Right lobe of liver (tissue), 4 donors: ENCODE data around the gene FGF16.

Experiments
- POLR2A ChIP-seq: fragments of 450-650 bp; IDR thresholded peaks from one replicate; pipeline ENCODE4 v1.6.1; 2017; ENCODE audit warnings: antibody characterized with exemption, mild to moderate bottlenecking
- TF ChIP-seq, protein P1 (sequence below), 4 donors: fragments of 200-600 bp in 3 of 4; fragments of 450-650 bp in 1 of 4; IDR thresholded peaks; one replicate each; pipeline versions ENCODE4 v1.5.1 to v1.8.0; 2016 to 2022; ENCODE audit warnings: antibody characterized with exemption in 4 of 4, mild to moderate bottlenecking in 2 of 4
- donor health status: DM: no; HTN: no; CAD: no.
- donor health status: DM: no; HTN: no; CAD: no.
- donor health status: DM: no; HTN: yes; CAD: no.

DNA sequence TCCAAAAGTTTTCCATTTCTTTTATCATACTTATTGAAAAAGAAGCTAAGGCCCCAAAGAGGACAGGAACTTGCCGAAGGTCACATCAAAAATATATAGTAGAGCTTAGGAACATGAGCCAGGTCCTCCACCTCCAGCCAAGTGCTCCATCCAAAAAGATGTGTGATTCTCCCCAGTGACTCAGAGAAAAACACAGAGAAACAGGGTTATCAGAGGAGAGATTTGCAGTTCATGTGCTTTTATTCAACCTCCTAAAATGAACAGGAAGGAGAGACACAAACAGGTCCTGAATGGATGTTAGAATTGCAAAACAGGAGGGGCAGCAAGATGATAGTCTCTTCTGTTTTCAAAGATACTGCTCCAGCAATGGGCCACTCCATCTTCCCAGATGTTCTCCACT is 19.6 kb upstream of the FGF16 start:
- TF ChIP-seq, protein P1, sequence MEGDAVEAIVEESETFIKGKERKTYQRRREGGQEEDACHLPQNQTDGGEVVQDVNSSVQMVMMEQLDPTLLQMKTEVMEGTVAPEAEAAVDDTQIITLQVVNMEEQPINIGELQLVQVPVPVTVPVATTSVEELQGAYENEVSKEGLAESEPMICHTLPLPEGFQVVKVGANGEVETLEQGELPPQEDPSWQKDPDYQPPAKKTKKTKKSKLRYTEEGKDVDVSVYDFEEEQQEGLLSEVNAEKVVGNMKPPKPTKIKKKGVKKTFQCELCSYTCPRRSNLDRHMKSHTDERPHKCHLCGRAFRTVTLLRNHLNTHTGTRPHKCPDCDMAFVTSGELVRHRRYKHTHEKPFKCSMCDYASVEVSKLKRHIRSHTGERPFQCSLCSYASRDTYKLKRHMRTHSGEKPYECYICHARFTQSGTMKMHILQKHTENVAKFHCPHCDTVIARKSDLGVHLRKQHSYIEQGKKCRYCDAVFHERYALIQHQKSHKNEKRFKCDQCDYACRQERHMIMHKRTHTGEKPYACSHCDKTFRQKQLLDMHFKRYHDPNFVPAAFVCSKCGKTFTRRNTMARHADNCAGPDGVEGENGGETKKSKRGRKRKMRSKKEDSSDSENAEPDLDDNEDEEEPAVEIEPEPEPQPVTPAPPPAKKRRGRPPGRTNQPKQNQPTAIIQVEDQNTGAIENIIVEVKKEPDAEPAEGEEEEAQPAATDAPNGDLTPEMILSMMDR (IDR thresholded peaks at IDR 0.05), result no peak
- no peak for TF ChIP-seq POLR2A
